Keratinocyte (primary cell): ENCODE results near the gene VRK3. TPM values are rescaled to one million over a fixed set of nuclear protein-coding genes. Genes with fewer than 3 reads are reported as not detected.

Source experiments
- DNase-seq: peaks from one replicate; pipeline ENCODE4 v3.0.0-alpha.2; 2011; ENCODE audit warnings: low read depth, missing footprints, low spot score
- FAIRE-seq: peaks from 2 replicates; lab custom pipeline; 2011; peaks lifted over from hg19 to GRCh38; lab: Jason Lieb, UNC
- H2AFZ ChIP-seq: 2 replicates; pipeline ENCODE4 v1.6.0; 2012; ENCODE audit warnings: low read length, control low read depth, inconsistent platforms; ENCODE audit not compliant: control insufficient read depth
- H3K27ac ChIP-seq: 2 replicates; pipeline ENCODE4 v1.5.1; 2011; ENCODE audit warnings: low read length; ENCODE audit not compliant: control insufficient read depth, insufficient read depth
- H3K27me3 ChIP-seq: 3 replicates; pipeline ENCODE4 v1.6.0; 2011; ENCODE audit warnings: low read length; ENCODE audit not compliant: control insufficient read depth, insufficient read depth; ENCODE audit errors: extremely low read depth
- H3K36me3 ChIP-seq, 2 experiments: 2 replicates in 1 of 2; 3 replicates in 1 of 2; pipeline ENCODE4 v1.5.1; 2011; ENCODE audit warnings: low read length in 2 of 2, mild to moderate bottlenecking in 1 of 2; ENCODE audit not compliant: control insufficient read depth in 2 of 2, insufficient read depth in 2 of 2; ENCODE audit errors: extremely low read depth in 1 of 2
- H3K4me1 ChIP-seq: 3 replicates; pipeline ENCODE4 v1.5.1; 2011; ENCODE audit warnings: low read length; ENCODE audit not compliant: control insufficient read depth, insufficient read depth; ENCODE audit errors: extremely low read depth
- H3K4me2 ChIP-seq: 3 replicates; pipeline ENCODE4 v1.6.0; 2011; ENCODE audit warnings: low read depth, low read length; ENCODE audit not compliant: control insufficient read depth, insufficient read depth; ENCODE audit errors: extremely low read depth
- H3K4me3 ChIP-seq, 3 experiments: fragments of 200-600 bp in 1 of 3; sonication (generic) in 1 of 3; 2 replicates in 2 of 3; 3 replicates in 1 of 3; pipeline ENCODE4 v1.5.1; 2011 to 2016; ENCODE audit warnings: low read length in 3 of 3, mild to moderate bottlenecking in 3 of 3, control low read depth in 2 of 3, inconsistent platforms in 1 of 3, low read depth in 1 of 3, mixed read lengths in 1 of 3, mixed run types in 1 of 3, moderate library complexity in 1 of 3; ENCODE audit not compliant: control insufficient read depth in 2 of 3, insufficient read depth in 2 of 3; ENCODE audit errors: extremely low read depth in 1 of 3
- H3K79me2 ChIP-seq: 2 replicates; pipeline ENCODE4 v1.6.0; 2012; ENCODE audit warnings: low read length; ENCODE audit not compliant: control insufficient read depth, insufficient read depth
- H3K9ac ChIP-seq: 3 replicates; pipeline ENCODE4 v1.6.0; 2011; ENCODE audit warnings: low read length; ENCODE audit not compliant: control insufficient read depth, insufficient read depth; ENCODE audit errors: extremely low read depth
- H3K9me1 ChIP-seq: 3 replicates; pipeline ENCODE4 v1.6.0; 2011; ENCODE audit warnings: low read length; ENCODE audit not compliant: control insufficient read depth, insufficient read depth; ENCODE audit errors: extremely low read depth
- H3K9me3 ChIP-seq: 2 replicates; pipeline ENCODE4 v1.5.1; 2012; ENCODE audit warnings: low read depth, low read length; ENCODE audit not compliant: control insufficient read depth
- H4K20me1 ChIP-seq: 3 replicates; pipeline ENCODE4 v1.6.0; 2011; ENCODE audit warnings: low read length; ENCODE audit not compliant: control insufficient read depth, insufficient read depth; ENCODE audit errors: extremely low read depth
- CTCF ChIP-seq, 3 experiments: IDR thresholded peaks in 1 of 3; conservative IDR thresholded peaks in 1 of 3; optimal IDR thresholded peaks in 1 of 3; 2 replicates in 2 of 3; 3 replicates in 1 of 3; pipeline versions ENCODE3 to v1.5.1; 2011; ENCODE audit warnings: low read length in 3 of 3, mild to moderate bottlenecking in 3 of 3, moderate library complexity in 2 of 3, control low read depth in 1 of 3, inconsistent platforms in 1 of 3; ENCODE audit not compliant: insufficient read depth in 2 of 3; ENCODE audit errors: extremely low read depth in 1 of 3
- EZH2 ChIP-seq: IDR thresholded peaks from one replicate; pipeline ENCODE4 v1.6.1; 2012; ENCODE audit warnings: inconsistent platforms, mild to moderate bottlenecking, low read length, moderate library complexity
- dilution Hi-C: fragments of 300-500 bp; cut with MboI; formaldehyde crosslinking; loops from one replicate; pipeline ENCODE4 v1.7.0; 2020; ENCODE audit warnings: low sequenced_read_pairs; ENCODE audit not compliant: extremely low pct_ligation_motif_present
- polyA plus RNA-seq, 5 experiments: library from polyadenylated mRNA; depleted of rRNA in 3 of 5; stranded (reverse) in 3 of 5; stranded (forward) in 1 of 5; unstranded in 1 of 5; fragments of >200 nt; gene quantifications; 1 replicate in 1 of 5; 2 replicates in 3 of 5; 3 replicates in 1 of 5; pipeline versions ENCODE4 v1.2.1 to v1.2.3, GENCODE V29; 2011 to 2012; ENCODE audit warnings: missing spikeins in 2 of 5, low read depth in 1 of 5, low replicate concordance in 1 of 5

Gene VRK3
- polyA plus RNA-seq, 1 donor (not counting 4 experiments of a cell fraction or from before 2014, with no cell fraction given) = 15.6 TPM

DNA sequence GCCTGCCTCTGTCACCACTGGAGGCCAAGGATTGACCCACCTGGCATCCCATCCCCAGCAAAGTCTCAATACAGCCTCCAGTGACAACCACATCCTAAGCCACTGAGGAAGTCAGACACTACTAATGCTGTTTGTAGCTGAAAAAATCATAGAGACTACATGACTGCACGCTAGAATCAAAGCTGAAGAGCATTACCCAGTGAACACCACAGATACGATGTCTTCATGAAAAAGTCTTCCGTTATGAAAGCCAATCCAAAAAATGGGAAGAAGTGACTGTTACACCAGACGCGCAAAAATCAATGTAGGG is 84.7 kb downstream of the VRK3 start:
- H4K20me1 ChIP-seq = no peaks in the 10 kb centered on the region
- H3K4me3 ChIP-seq = no peak overlapping the region
- peaks cover 2% of the 10 kb centered on the region for H3K4me1 ChIP-seq
- dilution Hi-C loops = no loop called here
- no peaks in the 10 kb centered on the region for H3K9me1 ChIP-seq
- no peak overlapping the region for H2AFZ ChIP-seq
- H3K27me3 ChIP-seq = no peaks in the 10 kb centered on the region
- no peak overlapping the region for H3K9ac ChIP-seq
- H3K79me2 ChIP-seq = no peaks in the 10 kb centered on the region
- TF ChIP-seq CTCF (optimal IDR thresholded peaks at IDR 0.05 in 1 of 3, IDR thresholded peaks at IDR 0.05 in 1 of 3, conservative IDR thresholded peaks at IDR 0.05 in 1 of 3; ENCODE audit: extremely low read depth in 1 of 3, insufficient read depth in 2 of 3, low read length in 3 of 3) (no peak), EZH2 (no peak)
- FAIRE-seq (no peak), DNase-seq (no peak)
- no peak overlapping the region for H3K4me2 ChIP-seq
- no peaks in the 10 kb centered on the region for H3K36me3 ChIP-seq
- no peaks in the 10 kb centered on the region for H3K9me3 ChIP-seq
- H3K27ac ChIP-seq = no peak overlapping the region

GRCh38 chr19:49939721-49940481 is 85.3 kb downstream of the VRK3 start:
- dilution Hi-C loops = no loop called here
- H2AFZ ChIP-seq = no peak overlapping the region
- no peak for FAIRE-seq

More at GRCh38 chr19:49939721-49940481, 85.3 kb downstream of the VRK3 start:
- Histone ChIP-seq H3K79me2 (no peaks in the 10 kb centered on the region), H3K27me3 (no peaks in the 10 kb centered on the region), H3K4me2 (no peak overlapping the region), H3K9me1 (no peaks in the 10 kb centered on the region), H3K36me3 (no peaks in the 10 kb centered on the region), H3K9me3 (no peaks in the 10 kb centered on the region), H4K20me1 (no peaks in the 10 kb centered on the region), H3K4me1 (peaks cover 2% of the 10 kb centered on the region), H3K27ac (no peak overlapping the region), H3K4me3 (no peak overlapping the region), H3K9ac (no peak overlapping the region)
- DNase-seq = no peak
- TF ChIP-seq EZH2 (no peak), CTCF (optimal IDR thresholded peaks at IDR 0.05 in 1 of 3, IDR thresholded peaks at IDR 0.05 in 1 of 3, conservative IDR thresholded peaks at IDR 0.05 in 1 of 3; ENCODE audit: extremely low read depth in 1 of 3, insufficient read depth in 2 of 3, low read length in 3 of 3) (peak; percentile 13 to 31 (median 13))
